IMR-90 (cell line): ENCODE measurements around the gene CHPF.

Experiments
- BHLHE40 ChIP-seq: fragments of 150-350 bp; IDR thresholded peaks from 2 replicates; pipeline ENCODE4 v1.6.1; 2016; ENCODE audit warnings: mild to moderate bottlenecking, low read depth, low read length
- CEBPB ChIP-seq: IDR thresholded peaks from 2 replicates; pipeline ENCODE4 v1.6.1; 2012; ENCODE audit warnings: low read depth, low read length, improper control_type of control experiment
- CTCF ChIP-seq: conservative IDR thresholded peaks from 2 replicates; pipeline ENCODE4 v1.5.1; 2012; ENCODE audit warnings: mild to moderate bottlenecking, low read depth, low read length, improper control_type of control experiment
- ELK1 ChIP-seq: fragments of 150-350 bp; IDR thresholded peaks from 2 replicates; pipeline ENCODE4 v1.6.1; 2016; ENCODE audit warnings: low read depth, mild to moderate bottlenecking, low read length, moderate library complexity, borderline replicate concordance
- MAFK ChIP-seq: IDR thresholded peaks from 2 replicates; pipeline ENCODE4 v1.6.1; 2012; ENCODE audit warnings: low read depth, low read length, improper control_type of control experiment
- MAZ ChIP-seq: IDR thresholded peaks from 2 replicates; pipeline ENCODE4 v1.6.1; 2012; ENCODE audit warnings: low read depth, mild to moderate bottlenecking, low read length, improper control_type of control experiment, moderate library complexity, borderline replicate concordance
- MXI1 ChIP-seq: IDR thresholded peaks from 2 replicates; pipeline ENCODE4 v1.6.1; 2012; ENCODE audit warnings: low read depth, mild to moderate bottlenecking, low read length, moderate library complexity, borderline replicate concordance
- POLR2A ChIP-seq: IDR thresholded peaks from 2 replicates; pipeline ENCODE4 v1.6.1; 2012; ENCODE audit warnings: mild to moderate bottlenecking, low read depth, low read length
- RAD21 ChIP-seq: IDR thresholded peaks from 2 replicates; pipeline ENCODE4 v1.6.1; 2012; ENCODE audit warnings: low read length, improper control_type of control experiment
- RCOR1 ChIP-seq: IDR thresholded peaks from 2 replicates; pipeline ENCODE4 v1.6.1; 2012; ENCODE audit warnings: mild to moderate bottlenecking, low read length, improper control_type of control experiment; ENCODE audit not compliant: insufficient replicate concordance
- RFX5 ChIP-seq: IDR thresholded peaks from 2 replicates; pipeline ENCODE4 v1.8.0; 2012; ENCODE audit warnings: low read depth, mild to moderate bottlenecking, low read length, moderate library complexity
- SMC3 ChIP-seq: fragments of 150-350 bp; IDR thresholded peaks from 2 replicates; pipeline ENCODE4 v1.6.1; 2016; ENCODE audit warnings: low read depth, mild to moderate bottlenecking, antibody characterized with exemption, low read length, moderate library complexity
- TF ChIP-seq, protein P1 (sequence below): fragments of 150-350 bp; IDR thresholded peaks from 2 replicates; pipeline ENCODE4 v1.6.1; 2017; ENCODE audit warnings: mild to moderate bottlenecking, antibody characterized with exemption, low read length, low read depth

- TF ChIP-seq ELK1 = no peak
- TF ChIP-seq SMC3 = no peak
- TF ChIP-seq CTCF = no peak
- no peak for TF ChIP-seq MAFK
- TF ChIP-seq POLR2A = no peak
- no peak for TF ChIP-seq MAZ
- TF ChIP-seq, protein P1, sequence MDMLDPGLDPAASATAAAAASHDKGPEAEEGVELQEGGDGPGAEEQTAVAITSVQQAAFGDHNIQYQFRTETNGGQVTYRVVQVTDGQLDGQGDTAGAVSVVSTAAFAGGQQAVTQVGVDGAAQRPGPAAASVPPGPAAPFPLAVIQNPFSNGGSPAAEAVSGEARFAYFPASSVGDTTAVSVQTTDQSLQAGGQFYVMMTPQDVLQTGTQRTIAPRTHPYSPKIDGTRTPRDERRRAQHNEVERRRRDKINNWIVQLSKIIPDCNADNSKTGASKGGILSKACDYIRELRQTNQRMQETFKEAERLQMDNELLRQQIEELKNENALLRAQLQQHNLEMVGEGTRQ = no peak
- TF ChIP-seq BHLHE40 = no peak
- no peak for TF ChIP-seq RCOR1
- TF ChIP-seq RFX5 = no peak
- TF ChIP-seq RAD21 = no peak
- no peak for TF ChIP-seq CEBPB
- no peak for TF ChIP-seq MXI1
Observed at GRCh38 chr2:219539926-219540678, 3.5 kb downstream of the CHPF start.
